ENCODE measurements around the gene C19orf47. TPM values are rescaled to one million over a fixed set of nuclear protein-coding genes. Genes with fewer than 3 reads are reported as not detected.

C19orf47 gene
- total RNA-seq, 1 donor from 2014 or later, result 17.4 TPM

DNA sequence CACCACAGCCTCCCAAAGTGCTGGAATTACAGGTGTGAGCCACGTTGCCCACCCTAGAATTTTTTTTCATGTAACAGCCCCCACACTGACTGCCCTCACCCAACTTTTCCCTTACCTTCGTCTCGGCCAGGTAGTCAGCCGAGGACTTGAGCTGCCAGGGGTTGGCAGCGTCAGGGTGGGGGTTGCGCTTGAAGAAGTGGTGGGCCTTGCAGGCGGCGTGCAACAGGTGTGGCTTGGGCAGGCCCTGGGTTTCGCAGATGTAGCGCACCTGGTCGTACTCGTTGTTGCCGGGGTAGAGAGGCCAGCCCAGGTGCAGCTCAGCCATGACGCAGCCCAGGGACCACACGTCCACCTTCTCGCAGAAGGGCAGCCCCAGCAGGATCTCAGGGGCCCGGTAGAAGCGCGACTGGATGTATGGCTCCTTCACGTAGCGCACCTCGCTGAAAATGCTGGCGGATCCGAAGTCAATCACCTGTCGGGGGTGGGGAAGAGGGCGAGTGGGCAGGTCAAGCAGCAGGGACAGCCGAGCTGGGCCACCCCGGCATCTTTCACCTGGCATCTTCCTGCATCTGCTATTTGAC lies 35.6 kb upstream of the C19orf47 start:
- Histone ChIP-seq H3K9me3 (no peaks in the 10 kb centered on the region), H3K4me1 (no peaks in the 10 kb centered on the region), H3K4me3 (no peak overlapping the region), H3K27ac (no peak overlapping the region), H3K27me3 (no peaks in the 10 kb centered on the region), H3K36me3 (peaks cover 0 to 9% of the 10 kb centered on the region in 2 donors)
- intact Hi-C loops (cut with DNase I), result loop anchor here (1.0 kb wide), 1 partner anchor 19 kb away; no protein-coding TSS in a partner anchor
- no peak for TF ChIP-seq POLR2A (IDR thresholded peaks at IDR 0.05)
- no peak for TF ChIP-seq POLR2AphosphoS5 (IDR thresholded peaks at IDR 0.05; ENCODE audit: insufficient read depth in 1 of 2, low read depth in 1 of 2)
- TF ChIP-seq, protein P1, sequence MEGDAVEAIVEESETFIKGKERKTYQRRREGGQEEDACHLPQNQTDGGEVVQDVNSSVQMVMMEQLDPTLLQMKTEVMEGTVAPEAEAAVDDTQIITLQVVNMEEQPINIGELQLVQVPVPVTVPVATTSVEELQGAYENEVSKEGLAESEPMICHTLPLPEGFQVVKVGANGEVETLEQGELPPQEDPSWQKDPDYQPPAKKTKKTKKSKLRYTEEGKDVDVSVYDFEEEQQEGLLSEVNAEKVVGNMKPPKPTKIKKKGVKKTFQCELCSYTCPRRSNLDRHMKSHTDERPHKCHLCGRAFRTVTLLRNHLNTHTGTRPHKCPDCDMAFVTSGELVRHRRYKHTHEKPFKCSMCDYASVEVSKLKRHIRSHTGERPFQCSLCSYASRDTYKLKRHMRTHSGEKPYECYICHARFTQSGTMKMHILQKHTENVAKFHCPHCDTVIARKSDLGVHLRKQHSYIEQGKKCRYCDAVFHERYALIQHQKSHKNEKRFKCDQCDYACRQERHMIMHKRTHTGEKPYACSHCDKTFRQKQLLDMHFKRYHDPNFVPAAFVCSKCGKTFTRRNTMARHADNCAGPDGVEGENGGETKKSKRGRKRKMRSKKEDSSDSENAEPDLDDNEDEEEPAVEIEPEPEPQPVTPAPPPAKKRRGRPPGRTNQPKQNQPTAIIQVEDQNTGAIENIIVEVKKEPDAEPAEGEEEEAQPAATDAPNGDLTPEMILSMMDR (IDR thresholded peaks at IDR 0.05), result no peak
- DNase-seq (ENCODE audit: extremely low spot score in 2 of 2), result no peak

GRCh38 chr19:40381321-40381720 lies 33.1 kb upstream of the C19orf47 start:
- H3K27ac ChIP-seq, result no peak overlapping the region
- no peak for DNase-seq (ENCODE audit: extremely low spot score in 2 of 2)
- H3K4me1 ChIP-seq, result no peaks in the 10 kb centered on the region
- H3K4me3 ChIP-seq, result no peak overlapping the region
- peaks cover 0 to 21% of the 10 kb centered on the region in 2 donors for H3K36me3 ChIP-seq
- no peaks in the 10 kb centered on the region for H3K9me3 ChIP-seq
- intact Hi-C loops (cut with DNase I), result no loop called here
- TF ChIP-seq POLR2A (IDR thresholded peaks at IDR 0.05) (no peak), POLR2AphosphoS5 (IDR thresholded peaks at IDR 0.05; ENCODE audit: insufficient read depth in 1 of 2, low read depth in 1 of 2) (no peak)
- TF ChIP-seq, protein P1 (IDR thresholded peaks at IDR 0.05), result no peak
- H3K27me3 ChIP-seq, result no peaks in the 10 kb centered on the region

GRCh38 chr19:40380199-40381037 lies 32.2 kb upstream of the C19orf47 start:
- H3K36me3 ChIP-seq, result peaks cover 0 to 21% of the 10 kb centered on the region in 2 donors

DNA sequence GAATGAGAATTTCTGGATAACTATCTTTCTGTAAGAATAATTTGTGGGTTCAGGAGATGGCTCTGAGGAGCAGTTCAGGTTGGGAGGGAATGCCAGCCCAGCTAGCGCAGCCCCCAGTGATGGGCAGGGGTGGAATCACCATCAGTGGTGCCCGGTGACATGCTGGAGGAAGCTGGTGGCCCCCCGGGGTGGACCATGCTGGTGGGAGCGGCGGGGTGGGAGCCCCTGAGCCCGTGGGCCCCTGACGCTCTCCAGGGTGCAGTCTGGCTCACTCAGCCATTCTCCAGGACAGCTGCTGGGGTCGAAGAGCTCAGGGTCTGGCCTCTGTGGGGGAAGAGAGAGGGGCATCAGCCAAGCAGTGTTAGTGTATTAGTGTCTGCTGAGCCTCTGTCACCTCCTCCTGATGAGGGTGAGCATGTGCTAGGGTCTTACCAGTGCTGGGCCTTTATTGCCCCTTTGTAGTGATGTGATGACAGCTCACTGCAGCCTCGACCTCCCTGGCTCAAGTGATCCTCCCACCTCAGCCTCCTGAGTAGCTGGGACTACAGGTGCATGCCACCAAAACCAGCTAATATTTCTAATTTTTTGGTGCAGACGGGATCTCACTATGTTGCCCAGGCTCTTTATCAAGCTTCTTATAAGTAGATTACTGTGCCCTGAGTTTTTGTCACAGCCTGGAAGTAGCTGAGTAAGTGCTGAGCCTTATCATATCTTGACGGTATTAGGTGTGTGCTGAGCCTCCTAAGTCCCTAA lies 31.4 kb upstream of the C19orf47 start:
- TF ChIP-seq, protein P1 (IDR thresholded peaks at IDR 0.05), result no peak
- TF ChIP-seq POLR2A (IDR thresholded peaks at IDR 0.05), result no peak
- no peak for TF ChIP-seq POLR2AphosphoS5 (IDR thresholded peaks at IDR 0.05; ENCODE audit: insufficient read depth in 1 of 2, low read depth in 1 of 2)
- H3K4me3 ChIP-seq, result no peak overlapping the region
- intact Hi-C loops (cut with DNase I), result no loop called here
- H3K27ac ChIP-seq, result no peak overlapping the region
- H3K9me3 ChIP-seq, result no peaks in the 10 kb centered on the region
- peaks cover 0 to 27% of the 10 kb centered on the region in 2 donors for H3K36me3 ChIP-seq
- DNase-seq (ENCODE audit: extremely low spot score in 2 of 2), result no peak
- H3K4me1 ChIP-seq, result no peaks in the 10 kb centered on the region
- no peaks in the 10 kb centered on the region for H3K27me3 ChIP-seq

More at GRCh38 chr19:40380199-40381037, 32.2 kb upstream of the C19orf47 start:
- Histone ChIP-seq H3K27ac (no peak overlapping the region), H3K4me3 (no peak overlapping the region), H3K9me3 (no peaks in the 10 kb centered on the region), H3K27me3 (no peaks in the 10 kb centered on the region), H3K4me1 (no peaks in the 10 kb centered on the region)
- intact Hi-C loops (cut with DNase I), result no loop called here
- TF ChIP-seq, protein P1 (IDR thresholded peaks at IDR 0.05), result no peak
- no peak for TF ChIP-seq POLR2A (IDR thresholded peaks at IDR 0.05)
- TF ChIP-seq POLR2AphosphoS5 (IDR thresholded peaks at IDR 0.05; ENCODE audit: insufficient read depth in 1 of 2, low read depth in 1 of 2), result no peak
- no peak for DNase-seq (ENCODE audit: extremely low spot score in 2 of 2)

Measured in vagina (tissue), 2 donors.